Measurements from ENCODE around the gene RANBP3.

DNA sequence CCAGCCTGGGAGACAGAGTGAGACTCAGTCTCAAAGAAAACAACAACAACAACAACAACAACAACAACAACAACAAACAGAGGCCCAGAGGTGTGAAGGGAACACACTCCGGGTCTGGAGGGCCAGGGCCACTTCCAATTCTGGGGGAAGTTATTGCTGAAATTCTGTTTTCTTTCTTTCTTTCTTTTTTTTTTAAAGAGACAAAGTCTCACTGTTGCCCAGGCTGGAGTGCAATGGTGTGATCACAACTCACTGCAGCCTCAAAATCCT is 67.4 kb downstream of the RANBP3 start:
- TF ChIP-seq, protein P1, sequence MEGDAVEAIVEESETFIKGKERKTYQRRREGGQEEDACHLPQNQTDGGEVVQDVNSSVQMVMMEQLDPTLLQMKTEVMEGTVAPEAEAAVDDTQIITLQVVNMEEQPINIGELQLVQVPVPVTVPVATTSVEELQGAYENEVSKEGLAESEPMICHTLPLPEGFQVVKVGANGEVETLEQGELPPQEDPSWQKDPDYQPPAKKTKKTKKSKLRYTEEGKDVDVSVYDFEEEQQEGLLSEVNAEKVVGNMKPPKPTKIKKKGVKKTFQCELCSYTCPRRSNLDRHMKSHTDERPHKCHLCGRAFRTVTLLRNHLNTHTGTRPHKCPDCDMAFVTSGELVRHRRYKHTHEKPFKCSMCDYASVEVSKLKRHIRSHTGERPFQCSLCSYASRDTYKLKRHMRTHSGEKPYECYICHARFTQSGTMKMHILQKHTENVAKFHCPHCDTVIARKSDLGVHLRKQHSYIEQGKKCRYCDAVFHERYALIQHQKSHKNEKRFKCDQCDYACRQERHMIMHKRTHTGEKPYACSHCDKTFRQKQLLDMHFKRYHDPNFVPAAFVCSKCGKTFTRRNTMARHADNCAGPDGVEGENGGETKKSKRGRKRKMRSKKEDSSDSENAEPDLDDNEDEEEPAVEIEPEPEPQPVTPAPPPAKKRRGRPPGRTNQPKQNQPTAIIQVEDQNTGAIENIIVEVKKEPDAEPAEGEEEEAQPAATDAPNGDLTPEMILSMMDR (IDR thresholded peaks at IDR 0.05), result no peak
- TF ChIP-seq POLR2AphosphoS5 (IDR thresholded peaks at IDR 0.05) (no peak), POLR2A (IDR thresholded peaks at IDR 0.05) (no peak), EP300 (IDR thresholded peaks at IDR 0.05; ENCODE audit: low read depth) (no peak)
